Heart left ventricle (tissue), 16 donors: ENCODE results near the gene HAUS7. TPM values are rescaled to one million over a fixed set of nuclear protein-coding genes. Genes with fewer than 3 reads are reported as not detected.

Source experiments
- ATAC-seq, 4 donors: fragments of 200-7000 bp; cut with Tn5 transposase; one replicate each; pipeline ENCODE4 v1.9.1; 2020 to 2022; ENCODE audit warnings: moderate library complexity in 4 of 4, mild to moderate bottlenecking in 3 of 4, moderate number of reproducible peaks in 1 of 4
- DNase-seq, 5 donors: peaks; one replicate each; pipeline ENCODE4 v3.0.0-alpha.2; 2020
- H3K27ac ChIP-seq, 12 donors: fragments of 200-600 bp; sonication (generic) in 4 of 12; one replicate each; pipeline versions ENCODE4 v1.5.0 to v1.8.0; 2016 to 2022; ENCODE audit warnings: mild to moderate bottlenecking in 2 of 12
- H3K27me3 ChIP-seq, 9 donors: fragments of 200-600 bp; sonication (generic) in 2 of 9; one replicate each; pipeline versions ENCODE4 v1.5.1 to v1.8.0; 2016 to 2022; ENCODE audit warnings: mild to moderate bottlenecking in 3 of 9
- H3K36me3 ChIP-seq, 9 donors: fragments of 200-600 bp; sonication (generic) in 2 of 9; one replicate each; pipeline versions ENCODE4 v1.5.0 to v1.8.0; 2018 to 2022; ENCODE audit warnings: mild to moderate bottlenecking in 2 of 9
- H3K4me1 ChIP-seq, 12 donors: fragments of 200-600 bp; sonication (generic) in 4 of 12; one replicate each; pipeline versions ENCODE4 v1.5.0 to v1.8.0; 2016 to 2022; ENCODE audit warnings: mild to moderate bottlenecking in 3 of 12
- H3K4me3 ChIP-seq, 12 donors: fragments of 200-600 bp; sonication (generic) in 4 of 12; one replicate each; pipeline versions ENCODE4 v1.5.0 to v1.8.0; 2017 to 2022; ENCODE audit warnings: mild to moderate bottlenecking in 9 of 12, moderate library complexity in 4 of 12
- H3K9me3 ChIP-seq, 12 donors: fragments of 200-600 bp; sonication (generic) in 4 of 12; one replicate each; pipeline versions ENCODE4 v1.5.0 to v1.8.0; 2016 to 2022; ENCODE audit warnings: mild to moderate bottlenecking in 1 of 12
- POLR2A ChIP-seq, 2 donors: fragments of 450-650 bp; IDR thresholded peaks; one replicate each; pipeline ENCODE4 v1.6.1; 2017; ENCODE audit warnings: antibody characterized with exemption in 2 of 2, mild to moderate bottlenecking in 2 of 2, moderate library complexity in 2 of 2
- WGBS, 4 donors: extraction: QIAGEN DNeasy Blood & Tissue Kit in 2 of 4; methylation state at CpG; one replicate each; pipeline versions ENCODE4 v1.1.5 to v1.1.7; 2013 to 2018; 5-methylcytosine and 5-hydroxymethylcytosine counted together
- intact Hi-C, 10 donors: fragments of 100-400 bp; cut with DNase I; formaldehyde crosslinking; loops; one replicate each; pipeline versions ENCODE4 v1.11.1 to v1.14.2; 2022
- polyA plus RNA-seq, 2 donors: library from polyadenylated mRNA; stranded (reverse); fragments of 200-250 nt; gene quantifications; one replicate each; pipeline ENCODE4 v1.2.3, GENCODE V29; 2013
- total RNA-seq, 9 donors: library from RNA; depleted of rRNA in 2 of 9; stranded (reverse); fragments of >200 nt in 2 of 9; fragmentation: NEBNext Ultra II Directional in 3 of 9; extraction: Animal tissue kit (Norgen Biotek cat#: 25700) in 3 of 9; gene quantifications; one replicate each; pipeline versions ENCODE4 v1.1.0 to v1.2.4, GENCODE V29; 2016 to 2023
- TF ChIP-seq, protein P1 (sequence below), 12 donors: fragments of 200-600 bp; sonication (generic) in 4 of 12; IDR thresholded peaks; one replicate each; pipeline versions ENCODE4 v1.5.0 to v1.8.0; 2018 to 2022; ENCODE audit warnings: antibody characterized with exemption in 12 of 12, mild to moderate bottlenecking in 5 of 12
- donor health status: ischemic (EF 13 %, LVEDD 7.1; RV severe dilation, severe dysfunction).
- donor health status: healthy with polysubstance abuse.
- donor health status: DM: no; HTN: yes; CAD: no.
- donor health status: DM: no; HTN: no; CAD: no.
- donor health status: ischemic (EF 25% LVEDD 6.9; RV normal size, moderate dysfunction).
- donor health status: ischemic (EF 25% LVEDD 5.7; RV mildly dilated, moderate dysfunction).
- donor health status: healthy.
- donor health status: DM: yes; HTN: yes; CAD: no.
- donor health status: ischemic (EF 35%, LVEDD 5.7; RV mildly dilated, moderate dysfunction).
- donor health status: nonischemic (EF 11% LVEDD 7.7; RV severe dilation, severe dysfunction).
- donor health status: DM: yes; HTN: yes; CAD: no.
- donor health status: PGD.
- donor health status: ischemic (EF 29% LVEDD 5.4; RV normal size, mild dysfunction).
- donor health status: nonischemic (EF 23%, LVEDD 6.1; RV moderate dilation, normal function).

HAUS7 gene
- total and polyA plus RNA-seq, 11 donors = 15.3 to 28.2 (median 20.2) TPM

DNA sequence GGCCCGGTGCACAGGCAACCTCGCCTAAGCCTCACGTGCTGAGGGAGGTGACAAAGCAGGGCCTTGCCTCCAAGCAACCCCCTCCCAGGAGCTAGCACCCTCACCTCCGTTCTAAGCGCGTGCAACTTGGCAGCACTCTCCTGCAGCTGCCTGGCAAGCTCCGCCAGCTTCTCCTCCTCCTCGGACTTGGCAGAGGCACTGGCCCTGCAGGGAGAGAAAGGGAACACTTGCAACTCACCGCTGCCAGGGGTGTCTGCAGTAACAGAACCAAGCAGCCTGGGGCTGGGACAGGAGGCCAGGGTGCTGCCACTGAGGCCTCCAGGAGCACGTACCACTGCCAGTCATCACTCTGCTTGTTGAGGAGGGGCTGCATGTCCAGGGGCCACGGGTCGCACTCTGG is 14.2 kb downstream of the HAUS7 start:
- TF ChIP-seq, protein P1, sequence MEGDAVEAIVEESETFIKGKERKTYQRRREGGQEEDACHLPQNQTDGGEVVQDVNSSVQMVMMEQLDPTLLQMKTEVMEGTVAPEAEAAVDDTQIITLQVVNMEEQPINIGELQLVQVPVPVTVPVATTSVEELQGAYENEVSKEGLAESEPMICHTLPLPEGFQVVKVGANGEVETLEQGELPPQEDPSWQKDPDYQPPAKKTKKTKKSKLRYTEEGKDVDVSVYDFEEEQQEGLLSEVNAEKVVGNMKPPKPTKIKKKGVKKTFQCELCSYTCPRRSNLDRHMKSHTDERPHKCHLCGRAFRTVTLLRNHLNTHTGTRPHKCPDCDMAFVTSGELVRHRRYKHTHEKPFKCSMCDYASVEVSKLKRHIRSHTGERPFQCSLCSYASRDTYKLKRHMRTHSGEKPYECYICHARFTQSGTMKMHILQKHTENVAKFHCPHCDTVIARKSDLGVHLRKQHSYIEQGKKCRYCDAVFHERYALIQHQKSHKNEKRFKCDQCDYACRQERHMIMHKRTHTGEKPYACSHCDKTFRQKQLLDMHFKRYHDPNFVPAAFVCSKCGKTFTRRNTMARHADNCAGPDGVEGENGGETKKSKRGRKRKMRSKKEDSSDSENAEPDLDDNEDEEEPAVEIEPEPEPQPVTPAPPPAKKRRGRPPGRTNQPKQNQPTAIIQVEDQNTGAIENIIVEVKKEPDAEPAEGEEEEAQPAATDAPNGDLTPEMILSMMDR (IDR thresholded peaks at IDR 0.05) = no peak
- TF ChIP-seq POLR2A (IDR thresholded peaks at IDR 0.05) = no peak
- H3K27me3 ChIP-seq = no peaks in the 10 kb centered on the region
- H3K36me3 ChIP-seq = peaks cover 0 to 28% (median 5%) of the 10 kb centered on the region in 9 donors
- no peak overlapping the region for H3K4me3 ChIP-seq
- peak; percentile 70 to 84 (median 80) for ATAC-seq
- intact Hi-C loops = loop anchor here in 1 of 10 donors (10.0 kb wide), 1 partner anchor 49 kb away; no protein-coding TSS in a partner anchor
- no peak overlapping the region for H3K27ac ChIP-seq
- WGBS, 4 donors = 50 to 77% (median 68%) methylated on average over 9 to 12 of the region's 12 CpGs
- peaks cover 0 to 6% (median 0%) of the 10 kb centered on the region in 12 donors for H3K4me1 ChIP-seq
- peak in 4 of 5 donors; percentile 26 to 73 (median 66) for DNase-seq
- no peaks in the 10 kb centered on the region for H3K9me3 ChIP-seq

DNA sequence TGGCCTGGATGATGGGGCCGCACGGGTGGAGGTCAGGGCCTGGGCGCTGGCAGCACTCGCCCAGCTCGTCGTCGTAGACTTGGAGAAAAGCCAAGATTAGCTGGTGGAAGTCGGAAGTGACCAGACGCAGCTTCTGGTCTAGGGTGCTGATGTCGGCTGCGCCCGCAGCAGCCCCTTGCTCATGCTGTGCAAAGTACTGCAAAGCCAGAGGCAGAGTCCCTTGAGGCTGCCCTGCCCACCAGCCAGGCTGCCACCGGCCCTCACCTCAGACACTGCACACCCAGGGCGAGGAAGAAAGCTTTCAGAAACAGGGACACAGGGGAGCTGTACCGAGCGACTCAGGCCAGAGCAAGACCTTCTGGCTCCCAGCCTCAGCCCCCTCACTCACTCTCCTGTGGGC is 14.8 kb downstream of the HAUS7 start:
- H3K36me3 ChIP-seq = peaks cover 0 to 25% (median 5%) of the 10 kb centered on the region in 9 donors
- H3K27ac ChIP-seq = no peak overlapping the region
- peak in 2 of 5 donors; percentile 8 to 12 for DNase-seq
- no peak for TF ChIP-seq POLR2A (IDR thresholded peaks at IDR 0.05)
- TF ChIP-seq, protein P1 (IDR thresholded peaks at IDR 0.05) = no peak
- no peaks in the 10 kb centered on the region for H3K27me3 ChIP-seq
- intact Hi-C loops = loop anchor here in 1 of 10 donors (10.0 kb wide), 1 partner anchor 49 kb away; no protein-coding TSS in a partner anchor
- H3K9me3 ChIP-seq = no peaks in the 10 kb centered on the region
- 86 to 90% (median 87%) methylated on average over 12 to 16 of the region's 16 CpGs for WGBS, 4 donors
- H3K4me3 ChIP-seq = no peak overlapping the region
- ATAC-seq = no peak
- peaks cover 0 to 6% (median 0%) of the 10 kb centered on the region in 12 donors for H3K4me1 ChIP-seq

DNA sequence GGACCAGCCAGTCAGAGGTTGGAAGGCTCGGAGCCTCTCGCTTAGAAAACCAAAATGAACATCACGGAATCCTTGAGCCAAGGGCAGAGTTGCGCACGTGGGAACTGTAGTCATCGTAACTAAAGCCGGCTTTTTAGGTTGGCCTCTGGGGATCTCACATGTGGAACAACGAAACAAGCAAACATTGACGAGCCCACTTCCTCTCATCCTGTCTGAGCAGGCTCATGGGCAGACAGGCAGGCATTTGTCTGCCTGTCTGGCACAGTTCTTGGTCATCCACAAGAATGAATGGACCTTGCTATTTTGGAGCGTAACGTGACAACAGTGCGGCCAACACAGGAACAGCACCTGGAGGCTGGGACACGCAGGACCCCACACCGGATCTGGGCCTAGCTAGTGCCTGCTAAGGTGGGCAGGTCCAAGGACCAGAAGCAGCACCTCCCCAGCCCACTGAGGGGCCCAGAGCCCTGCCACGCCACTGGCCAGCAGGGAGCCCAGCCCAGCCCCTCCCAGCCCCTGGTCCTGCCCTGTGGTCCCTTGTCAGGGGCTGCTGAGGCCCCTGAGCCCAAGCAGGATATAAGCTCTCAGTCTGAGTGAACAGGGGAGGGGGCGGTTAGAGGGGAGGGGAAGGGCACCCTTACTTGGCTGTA is 15.3 kb downstream of the HAUS7 start:
- H3K9me3 ChIP-seq = no peaks in the 10 kb centered on the region
- 82 to 96% (median 94%) methylated on average over 14 to 16 of the region's 16 CpGs for WGBS, 4 donors
- TF ChIP-seq, protein P1 (IDR thresholded peaks at IDR 0.05) = no peak
- TF ChIP-seq POLR2A (IDR thresholded peaks at IDR 0.05) = no peak
- peaks cover 0 to 6% (median 0%) of the 10 kb centered on the region in 12 donors for H3K4me1 ChIP-seq
- DNase-seq (peak in 2 of 5 donors; percentile 19 to 26), ATAC-seq (no peak)
- H3K4me3 ChIP-seq = no peak overlapping the region
- H3K27me3 ChIP-seq = no peaks in the 10 kb centered on the region
- intact Hi-C loops = loop anchor here in 1 of 10 donors (10.0 kb wide), 1 partner anchor 50 kb away; no protein-coding TSS in a partner anchor
- peaks cover 0 to 25% (median 5%) of the 10 kb centered on the region in 9 donors for H3K36me3 ChIP-seq
- H3K27ac ChIP-seq = no peak overlapping the region

DNA sequence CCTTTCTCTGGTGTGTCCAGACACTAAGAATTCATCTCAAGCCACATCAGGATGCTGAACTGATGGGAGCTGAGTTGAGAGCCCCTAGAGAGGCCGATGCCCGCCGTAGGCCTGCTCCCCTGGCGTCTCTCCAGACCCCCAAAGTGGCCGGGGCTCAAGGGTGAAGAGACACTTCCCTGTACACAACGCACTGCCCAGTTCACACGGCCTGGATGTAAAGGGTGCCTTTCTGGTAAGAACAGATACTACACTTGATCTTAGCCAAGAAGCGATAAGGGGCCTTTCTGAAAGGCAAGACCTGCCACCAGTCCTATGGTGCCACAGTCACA is 19.5 kb downstream of the HAUS7 start:
- H3K27ac ChIP-seq = no peak overlapping the region
- peaks cover 0 to 21% (median 5%) of the 10 kb centered on the region in 9 donors for H3K36me3 ChIP-seq
- 88 to 92% (median 89%) methylated on average over 8 of the region's 8 CpGs for WGBS, 4 donors
- ATAC-seq = no peak
- no peaks in the 10 kb centered on the region for H3K9me3 ChIP-seq
- peaks cover 0 to 4% (median 0%) of the 10 kb centered on the region in 9 donors for H3K27me3 ChIP-seq
- intact Hi-C loops = loop anchor here in 1 of 10 donors (10.0 kb wide), 1 partner anchor 54 kb away; no protein-coding TSS in a partner anchor
- TF ChIP-seq, protein P1 (IDR thresholded peaks at IDR 0.05) = no peak
- no peak for TF ChIP-seq POLR2A (IDR thresholded peaks at IDR 0.05)
- no peaks in the 10 kb centered on the region for H3K4me1 ChIP-seq
- H3K4me3 ChIP-seq = no peak overlapping the region
- no peak for DNase-seq
